Panc1 (cell line): Measurements from ENCODE around the gene KRTAP23-1. TPM values are rescaled to one million over a fixed set of nuclear protein-coding genes. Genes with fewer than 3 reads are reported as not detected.

Source experiments
- ATAC-seq: fragments of 200-7000 bp; cut with Tn5 transposase; 2 replicates; pipeline ENCODE4 v1.9.1; 2020; ENCODE audit warnings: mild to moderate bottlenecking, moderate library complexity
- BruUV-seq: library from RNA; stranded (reverse); fragments of 400-500 nt; replicated peaks from 2 replicates; lab custom pipeline; 2021; lab: Mats Ljungman, UMichigan
- CTCF ChIA-PET: fragments of 300-600 bp; sonication (Branson Sonifier 250); formaldehyde crosslinking; loops from one replicate; lab custom pipeline; 2022; ENCODE audit warnings: antibody characterized with exemption; lab: Charles Lee
- POLR2A ChIA-PET: fragments of 300-600 bp; sonication (Branson Sonifier 250); formaldehyde crosslinking; loops from one replicate; lab custom pipeline; 2022; ENCODE audit warnings: antibody characterized with exemption; lab: Charles Lee
- DNase-seq: peaks from one replicate; pipeline ENCODE4 v3.0.0-alpha.2; 2010; ENCODE audit warnings: low read depth, low spot score
- H3K27ac ChIP-seq: 2 replicates; pipeline ENCODE4 v1.5.1; 2011; ENCODE audit warnings: mild to moderate bottlenecking, low read length, inconsistent platforms
- H3K27me3 ChIP-seq: fragments of 200-500 bp; sonication (Bioruptor generic); 2 replicates; pipeline ENCODE4 v1.6.0; 2014; ENCODE audit warnings: low read length, inconsistent platforms; ENCODE audit not compliant: control insufficient read depth, insufficient read depth
- H3K36me3 ChIP-seq: fragments of 200-500 bp; sonication (Bioruptor generic); 2 replicates; pipeline ENCODE4 v1.5.1; 2014; ENCODE audit warnings: inconsistent platforms, mild to moderate bottlenecking, low read length, moderate library complexity; ENCODE audit not compliant: control insufficient read depth, insufficient read depth
- H3K4me1 ChIP-seq: 2 replicates; pipeline ENCODE4 v1.5.1; 2011; ENCODE audit warnings: inconsistent platforms, mild to moderate bottlenecking, low read length, moderate library complexity; ENCODE audit not compliant: control insufficient read depth, insufficient read depth
- H3K4me3 ChIP-seq, 2 experiments: 2 replicates each; pipeline ENCODE4 v1.5.1; 2011 to 2012; ENCODE audit warnings: low read depth in 2 of 2, low read length in 2 of 2, mild to moderate bottlenecking in 2 of 2, inconsistent platforms in 1 of 2, moderate library complexity in 1 of 2
- H3K9me3 ChIP-seq: fragments of 200-500 bp; sonication (Bioruptor generic); 2 replicates; pipeline ENCODE4 v1.5.1; 2014; ENCODE audit warnings: low read depth, mild to moderate bottlenecking, inconsistent platforms, low read length, moderate library complexity; ENCODE audit not compliant: control insufficient read depth, insufficient read depth
- CTCF ChIP-seq: fragments of 450-650 bp; IDR thresholded peaks from 2 replicates; pipeline ENCODE4 v1.5.1; 2017; ENCODE audit warnings: mild to moderate bottlenecking
- POLR2AphosphoS5 ChIP-seq: IDR thresholded peaks from 2 replicates; pipeline ENCODE4 v1.6.1; 2012; ENCODE audit warnings: mild to moderate bottlenecking, low read depth, low read length, moderate library complexity
- REST ChIP-seq, 2 experiments: IDR thresholded peaks; 2 replicates each; pipeline ENCODE4 v1.6.1; 2011 to 2012; ENCODE audit warnings: low read depth in 2 of 2, control low read depth in 1 of 2, low read length in 1 of 2, mild to moderate bottlenecking in 1 of 2, moderate library complexity in 1 of 2; ENCODE audit not compliant: insufficient read depth in 1 of 2
- SIN3A ChIP-seq: IDR thresholded peaks from 2 replicates; pipeline ENCODE4 v1.6.1; 2012; ENCODE audit warnings: low read depth, mild to moderate bottlenecking, low read length, moderate library complexity, borderline replicate concordance; ENCODE audit not compliant: insufficient read depth
- TCF7L2 ChIP-seq: IDR thresholded peaks from 2 replicates; pipeline ENCODE4 v1.6.1; 2011; ENCODE audit warnings: mild to moderate bottlenecking, low read depth, low read length, inconsistent platforms
- in situ Hi-C: cut with HindIII; loops from 2 replicates; pipeline ENCODE4 v1.10.0; 2016; ENCODE audit warnings: low sequenced_read_pairs, low pct_unique_long_range_greater_than_20kb
- intact Hi-C: fragments of 100-400 bp; cut with micrococcal nuclease; formaldehyde crosslinking; loops from one replicate; pipeline ENCODE4 v1.10.0; 2022; ENCODE audit not compliant: unreplicated experiment
- total RNA-seq: library from RNA; stranded (reverse); gene quantifications from one replicate; pipeline ENCODE4 v1.2.1, GENCODE V29; 2021; ENCODE audit not compliant: unreplicated experiment

Gene KRTAP23-1
- total RNA-seq, 1 experiment from 2014 or later = not detected

GRCh38 chr21:30306884-30307283 lies 41.5 kb downstream of the KRTAP23-1 start:
- CTCF ChIA-PET = no interaction called here
- in situ Hi-C loops = no loop called here
- no peak for ATAC-seq

GRCh38 chr21:30305136-30305535 lies 43.3 kb downstream of the KRTAP23-1 start:
- H3K36me3 ChIP-seq = no peaks in the 10 kb centered on the region
- POLR2A ChIA-PET = no interaction called here
- ATAC-seq (no peak), DNase-seq (no peak)
- H3K4me3 ChIP-seq = no peak overlapping the region
- CTCF ChIA-PET = no interaction called here
- in situ Hi-C loops = no loop called here
- no peaks in the 10 kb centered on the region for H3K4me1 ChIP-seq
- H3K27ac ChIP-seq = no peak overlapping the region
- intact Hi-C loops = no loop called here
- no TSS peak for BruUV-seq
- TF ChIP-seq POLR2AphosphoS5 (no peak), CTCF (no peak), REST (IDR thresholded peaks at IDR 0.05; ENCODE audit: insufficient read depth in 1 of 2, low read depth in 2 of 2, low read length in 1 of 2) (no peak), TCF7L2 (no peak), SIN3A (no peak)
- no peaks in the 10 kb centered on the region for H3K9me3 ChIP-seq
- no peaks in the 10 kb centered on the region for H3K27me3 ChIP-seq

More at GRCh38 chr21:30306884-30307283, 41.5 kb downstream of the KRTAP23-1 start:
- DNase-seq = no peak
- intact Hi-C loops = no loop called here
- Histone ChIP-seq H3K4me1 (no peaks in the 10 kb centered on the region), H3K27ac (no peak overlapping the region), H3K9me3 (no peaks in the 10 kb centered on the region), H3K27me3 (no peaks in the 10 kb centered on the region), H3K36me3 (no peaks in the 10 kb centered on the region), H3K4me3 (no peak overlapping the region)
- POLR2A ChIA-PET = no interaction called here
- no TSS peak for BruUV-seq
- TF ChIP-seq POLR2AphosphoS5 (no peak), REST (IDR thresholded peaks at IDR 0.05; ENCODE audit: insufficient read depth in 1 of 2, low read depth in 2 of 2, low read length in 1 of 2) (no peak), SIN3A (no peak), CTCF (no peak), TCF7L2 (no peak)
